Spleen (tissue), 11 donors: Measurements from ENCODE around the gene CYFIP2. TPM values are rescaled to one million over a fixed set of nuclear protein-coding genes. Genes with fewer than 3 reads are reported as not detected.

Source experiments
- DNase-seq: peaks from one replicate; pipeline ENCODE4 v3.0.0-alpha.2; 2020
- H3K27ac ChIP-seq, 8 donors: fragments of 200-600 bp; sonication (generic) in 7 of 8; 1 replicate in 4 of 8; 2 replicates in 4 of 8; pipeline versions ENCODE4 v1.5.0 to v1.8.0; 2016 to 2021; ENCODE audit warnings: inconsistent platforms in 4 of 8, mild to moderate bottlenecking in 4 of 8, moderate library complexity in 1 of 8
- H3K27me3 ChIP-seq, 7 donors: fragments of 200-600 bp; sonication (generic) in 6 of 7; replicated peaks in 1 of 7; 1 replicate in 4 of 7; 2 replicates in 3 of 7; pipeline versions ENCODE4 v1.5.0 to v1.8.0; 2016 to 2021; ENCODE audit warnings: inconsistent platforms in 3 of 7, mild to moderate bottlenecking in 1 of 7
- H3K36me3 ChIP-seq, 6 donors: fragments of 200-600 bp; sonication (generic) in 5 of 6; 1 replicate in 4 of 6; 2 replicates in 2 of 6; pipeline versions ENCODE4 v1.5.0 to v1.8.0; 2016 to 2021; ENCODE audit warnings: inconsistent platforms in 2 of 6
- H3K4me1 ChIP-seq, 6 donors: fragments of 200-600 bp; sonication (generic) in 5 of 6; 1 replicate in 3 of 6; 2 replicates in 3 of 6; pipeline versions ENCODE4 v1.5.0 to v1.8.0; 2016 to 2021; ENCODE audit warnings: inconsistent platforms in 3 of 6
- H3K4me3 ChIP-seq, 8 donors: fragments of 200-600 bp; sonication (generic) in 7 of 8; 1 replicate in 4 of 8; 2 replicates in 4 of 8; pipeline versions ENCODE4 v1.5.0 to v1.8.0; 2016 to 2021; ENCODE audit warnings: inconsistent platforms in 4 of 8, mild to moderate bottlenecking in 4 of 8, moderate library complexity in 2 of 8
- H3K9me3 ChIP-seq, 8 donors: fragments of 200-600 bp; sonication (generic) in 7 of 8; 1 replicate in 4 of 8; 2 replicates in 4 of 8; pipeline versions ENCODE4 v1.5.0 to v1.8.0; 2016 to 2021; ENCODE audit warnings: inconsistent platforms in 4 of 8
- POLR2A ChIP-seq, 3 donors: fragments of 450-650 bp; IDR thresholded peaks; one replicate each; pipeline ENCODE4 v1.5.1; 2017; ENCODE audit warnings: antibody characterized with exemption in 3 of 3, mild to moderate bottlenecking in 1 of 3
- POLR2AphosphoS5 ChIP-seq, 3 donors: sonication (generic); formaldehyde crosslinking; IDR thresholded peaks; one replicate each; pipeline ENCODE4 v1.5.1; 2017; ENCODE audit warnings: antibody characterized with exemption in 3 of 3
- WGBS, 5 donors: extraction: QIAGEN DNeasy Blood & Tissue Kit in 3 of 5; methylation state at CpG; one replicate each; pipeline versions ENCODE4 v1.1.5 to v1.1.7; 2013 to 2018; 5-methylcytosine and 5-hydroxymethylcytosine counted together
- intact Hi-C: fragments of 100-400 bp; cut with DNase I; formaldehyde crosslinking; loops from one replicate; pipeline ENCODE4 v1.15.0; 2023; ENCODE audit warnings: low total_unique reads
- polyA plus RNA-seq, 3 donors: library from polyadenylated mRNA; stranded (reverse); fragments of 200-250 nt; gene quantifications; one replicate each; pipeline ENCODE4 v1.2.1, GENCODE V29; 2013
- total RNA-seq, 7 donors: library from RNA; depleted of rRNA in 3 of 7; stranded (reverse); fragments of >200 nt in 3 of 7; fragmentation: NEBNext Ultra II Directional in 4 of 7; extraction: Animal tissue kit (Norgen Biotek cat#: 25700) in 4 of 7; gene quantifications; one replicate each; pipeline versions ENCODE4 v1.1.0 to v1.2.1, GENCODE V29; 2016 to 2021
- TF ChIP-seq, protein P1 (sequence below), 11 experiments: fragments of 200-600 bp in 7 of 11; fragments of 450-650 bp in 4 of 11; sonication (generic) in 4 of 11; IDR thresholded peaks in 8 of 11; conservative IDR thresholded peaks in 3 of 11; 1 replicate in 7 of 11; 2 replicates in 4 of 11; pipeline versions ENCODE4 v1.4.0 to v1.8.0; 2016 to 2021; ENCODE audit warnings: antibody characterized with exemption in 11 of 11, inconsistent platforms in 4 of 11, mild to moderate bottlenecking in 1 of 11
- donor health status: healthy with polysubstance abuse.
- donor health status: DM: no; HTN: no; CAD: no; lungs with moderate emphysema.
- donor health status: DM: no; HTN: no; CAD: no.
- donor health status: Bipolar disorder and iron deficiency.
- donor health status: healthy.
- donor health status: DM: no; HTN: no; CAD: no.
- donor health status: DM: yes; HTN: yes; CAD: no.

Gene CYFIP2
- total and polyA plus RNA-seq, 10 donors, result 74.8 to 232 (median 159) TPM

GRCh38 chr5:157350939-157351801 lies 85.2 kb downstream of the CYFIP2 start:
- H3K27ac ChIP-seq, result peak overlapping the region in 1 of 8 donors; percentile 36
- no peaks in the 10 kb centered on the region for H3K9me3 ChIP-seq
- H3K4me1 ChIP-seq, result peaks cover 0 to 6% (median 0%) of the 10 kb centered on the region in 6 donors
- intact Hi-C loops, result no loop called here
- TF ChIP-seq POLR2AphosphoS5 (IDR thresholded peaks at IDR 0.05) (no peak), POLR2A (IDR thresholded peaks at IDR 0.05) (no peak)
- TF ChIP-seq, protein P1, sequence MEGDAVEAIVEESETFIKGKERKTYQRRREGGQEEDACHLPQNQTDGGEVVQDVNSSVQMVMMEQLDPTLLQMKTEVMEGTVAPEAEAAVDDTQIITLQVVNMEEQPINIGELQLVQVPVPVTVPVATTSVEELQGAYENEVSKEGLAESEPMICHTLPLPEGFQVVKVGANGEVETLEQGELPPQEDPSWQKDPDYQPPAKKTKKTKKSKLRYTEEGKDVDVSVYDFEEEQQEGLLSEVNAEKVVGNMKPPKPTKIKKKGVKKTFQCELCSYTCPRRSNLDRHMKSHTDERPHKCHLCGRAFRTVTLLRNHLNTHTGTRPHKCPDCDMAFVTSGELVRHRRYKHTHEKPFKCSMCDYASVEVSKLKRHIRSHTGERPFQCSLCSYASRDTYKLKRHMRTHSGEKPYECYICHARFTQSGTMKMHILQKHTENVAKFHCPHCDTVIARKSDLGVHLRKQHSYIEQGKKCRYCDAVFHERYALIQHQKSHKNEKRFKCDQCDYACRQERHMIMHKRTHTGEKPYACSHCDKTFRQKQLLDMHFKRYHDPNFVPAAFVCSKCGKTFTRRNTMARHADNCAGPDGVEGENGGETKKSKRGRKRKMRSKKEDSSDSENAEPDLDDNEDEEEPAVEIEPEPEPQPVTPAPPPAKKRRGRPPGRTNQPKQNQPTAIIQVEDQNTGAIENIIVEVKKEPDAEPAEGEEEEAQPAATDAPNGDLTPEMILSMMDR (IDR thresholded peaks at IDR 0.05 in 8 of 11, conservative IDR thresholded peaks at IDR 0.05 in 3 of 11), result no peak
- peaks cover 0 to 95% (median 29%) of the 10 kb centered on the region in 6 donors for H3K36me3 ChIP-seq
- DNase-seq, result no peak
- WGBS, 5 donors, result 56 to 79% (median 71%) methylated on average over 7 of the region's 7 CpGs
- H3K4me3 ChIP-seq, result no peak overlapping the region
- H3K27me3 ChIP-seq, result no peaks in the 10 kb centered on the region

DNA sequence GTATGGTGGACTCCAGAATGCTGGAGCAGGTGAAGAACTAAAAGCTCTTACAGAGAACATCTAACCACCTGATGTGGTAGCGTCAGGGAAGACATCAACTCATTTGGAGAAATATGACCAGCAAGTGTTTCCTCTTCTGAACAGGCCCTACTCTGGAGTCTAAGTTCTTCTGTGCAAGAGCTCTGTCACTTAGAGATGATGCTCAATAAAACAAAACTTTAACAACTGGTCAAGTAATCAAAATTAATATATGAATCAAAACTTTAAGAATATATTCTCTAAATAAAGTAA lies 85.8 kb downstream of the CYFIP2 start:
- DNase-seq, result no peak
- intact Hi-C loops, result no loop called here
- WGBS, 5 donors, result 74 to 89% (median 86%) methylated on average over 1 of the region's 1 CpG

DNA sequence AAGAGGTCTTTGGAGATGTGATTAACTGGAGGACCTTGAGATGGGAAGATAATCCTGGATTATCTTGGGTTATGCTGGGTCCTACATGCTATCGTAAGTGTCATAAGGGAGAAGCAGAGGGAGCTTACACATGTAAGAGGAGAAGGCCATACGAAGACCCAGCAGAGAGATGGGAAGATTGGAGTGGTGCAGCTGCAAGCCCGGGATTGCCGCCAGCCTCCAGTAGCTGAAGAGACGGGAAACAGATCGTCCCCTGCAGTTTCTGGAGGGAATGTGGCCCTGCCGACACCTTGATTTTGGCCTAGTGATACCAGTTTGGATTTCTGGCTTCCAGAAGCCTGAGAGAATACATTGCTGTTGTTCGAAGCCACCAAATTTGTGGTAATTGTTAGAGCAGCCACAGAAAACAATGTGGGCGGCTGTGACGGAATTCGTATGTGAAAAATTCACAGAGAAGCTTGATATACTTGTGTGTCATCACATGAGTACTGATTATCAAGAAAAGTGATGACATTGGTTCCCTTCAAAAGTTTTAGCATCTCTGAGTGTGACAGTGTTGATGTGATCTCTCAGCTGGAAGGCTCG lies 86.9 kb downstream of the CYFIP2 start:
- Histone ChIP-seq H3K27ac (no peak overlapping the region), H3K36me3 (peaks cover 0 to 92% (median 24%) of the 10 kb centered on the region in 6 donors), H3K9me3 (no peaks in the 10 kb centered on the region), H3K4me1 (peaks cover 0 to 6% (median 0%) of the 10 kb centered on the region in 6 donors), H3K4me3 (no peak overlapping the region), H3K27me3 (no peaks in the 10 kb centered on the region)
- no peak for DNase-seq
- 93 to 97% (median 96%) methylated on average over 12 of the region's 12 CpGs for WGBS, 5 donors
- TF ChIP-seq, protein P1 (IDR thresholded peaks at IDR 0.05 in 8 of 11, conservative IDR thresholded peaks at IDR 0.05 in 3 of 11), result no peak
- TF ChIP-seq POLR2A (IDR thresholded peaks at IDR 0.05) (no peak), POLR2AphosphoS5 (IDR thresholded peaks at IDR 0.05) (no peak)
- intact Hi-C loops, result no loop called here

More for the DNA sequence above, 85.8 kb downstream of the CYFIP2 start:
- Histone ChIP-seq H3K27ac (peak overlapping the region in 1 of 8 donors; percentile 36), H3K4me3 (no peak overlapping the region), H3K36me3 (peaks cover 0 to 95% (median 26%) of the 10 kb centered on the region in 6 donors), H3K9me3 (no peaks in the 10 kb centered on the region), H3K27me3 (no peaks in the 10 kb centered on the region), H3K4me1 (peaks cover 0 to 6% (median 0%) of the 10 kb centered on the region in 6 donors)
- TF ChIP-seq POLR2AphosphoS5 (IDR thresholded peaks at IDR 0.05), result no peak
- TF ChIP-seq POLR2A (IDR thresholded peaks at IDR 0.05), result no peak
- TF ChIP-seq, protein P1 (IDR thresholded peaks at IDR 0.05 in 8 of 11, conservative IDR thresholded peaks at IDR 0.05 in 3 of 11), result no peak

- H3K27me3 ChIP-seq, result no peaks in the 10 kb centered on the region
- TF ChIP-seq POLR2A (IDR thresholded peaks at IDR 0.05), result no peak
- TF ChIP-seq, protein P1 (IDR thresholded peaks at IDR 0.05 in 8 of 11, conservative IDR thresholded peaks at IDR 0.05 in 3 of 11), result no peak
- no peak for TF ChIP-seq POLR2AphosphoS5 (IDR thresholded peaks at IDR 0.05)
- H3K36me3 ChIP-seq, result peaks cover 0 to 95% (median 29%) of the 10 kb centered on the region in 6 donors
- no peak overlapping the region for H3K27ac ChIP-seq
- WGBS, 5 donors, result 67 to 87% (median 80%) methylated on average over 5 of the region's 5 CpGs
- DNase-seq, result no peak
- H3K4me1 ChIP-seq, result peaks cover 0 to 6% (median 0%) of the 10 kb centered on the region in 6 donors
- H3K4me3 ChIP-seq, result no peak overlapping the region
- intact Hi-C loops, result no loop called here
- no peaks in the 10 kb centered on the region for H3K9me3 ChIP-seq
Measured at GRCh38 chr5:157354800-157355199, 88.9 kb downstream of the CYFIP2 start.
